NCI-H2029 (cell line): ENCODE results near the gene NLN.

Experiments
- DNase-seq: peaks from one replicate; lab custom pipeline; 2025; lab: John Stamatoyannopoulos, UW

Gene NLN

GRCh38 chr5:65873181-65873750 is 151.3 kb downstream of the NLN start:
- DNase-seq, result no peak

GRCh38 chr5:65874241-65874640 is 152.2 kb downstream of the NLN start:
- DNase-seq, result no peak

GRCh38 chr5:65876496-65876895 is 154.5 kb downstream of the NLN start:
- DNase-seq, result no peak

- DNase-seq, result no peak
Observed at GRCh38 chr5:65876970-65877369, 155.0 kb downstream of the NLN start.
